Activated T-cell treated with anti-CD3 and anti-CD28 coated beads for 4 hours (primary cell): ENCODE results near the gene GIT2.
"Not testable (repeated sequence)": the region's sequence is repeated elsewhere in the genome, so short reads cannot be mapped to it uniquely, and the experiment has no call there.

ENCODE experiments used
- DNase-seq: peaks from one replicate; pipeline ENCODE4 v3.0.0-alpha.2; 2020

Gene GIT2

GRCh38 chr12:110005319-110005973, 9.3 kb upstream of the GIT2 start:
- DNase-seq, result no peak

GRCh38 chr12:110004598-110004997, 8.4 kb upstream of the GIT2 start:
- no peak for DNase-seq

- DNase-seq, result no peak
Measured at GRCh38 chr12:110002676-110003515, 6.7 kb upstream of the GIT2 start.

- no peak for DNase-seq
Measured at GRCh38 chr12:110001596-110001995, 5.4 kb upstream of the GIT2 start.

- DNase-seq, result no peak
Measured at GRCh38 chr12:109999983-110000505, 3.9 kb upstream of the GIT2 start.

- DNase-seq, result no peak
Measured at GRCh38 chr12:109999649-109999971, 3.4 kb upstream of the GIT2 start.

GRCh38 chr12:109998904-109999648, 2.9 kb upstream of the GIT2 start, which contains the start of gene ANKRD13A:
ANKRD13A (plus strand) TSS chr12:109999430; CDS start chr12:109999689, 259 bp downstream.
- peak; percentile 73 for DNase-seq

- DNase-seq, result no peak
Measured at GRCh38 chr12:109998241-109998903, 2.2 kb upstream of the GIT2 start.

GRCh38 chr12:109997393-109997792, 1.2 kb upstream of the GIT2 start:
- no peak for DNase-seq

GRCh38 chr12:109996483-109996853, 300 bp upstream of the GIT2 start:
- no peak for DNase-seq

GRCh38 chr12:109995361-109995685, 845 bp downstream of the GIT2 start:
- no peak for DNase-seq

- no peak for DNase-seq
Measured at GRCh38 chr12:109994401-109995175, 1.6 kb downstream of the GIT2 start.

GRCh38 chr12:109993091-109993490, 3.1 kb downstream of the GIT2 start:
- DNase-seq, result no peak

- DNase-seq, result no peak
Measured at GRCh38 chr12:109991586-109991985, 4.6 kb downstream of the GIT2 start.

- DNase-seq, result no peak
Measured at GRCh38 chr12:109989380-109989779, 6.8 kb downstream of the GIT2 start.

- no peak for DNase-seq
Measured at GRCh38 chr12:109988903-109989302, 7.3 kb downstream of the GIT2 start.

- DNase-seq, result no peak
Measured at GRCh38 chr12:109988274-109988673, 7.9 kb downstream of the GIT2 start.

GRCh38 chr12:109987615-109988014, 8.6 kb downstream of the GIT2 start:
- no peak for DNase-seq

GRCh38 chr12:109986236-109986635, 9.9 kb downstream of the GIT2 start:
- DNase-seq, result not testable (repeated sequence)

- no peak for DNase-seq
Measured at GRCh38 chr12:109983432-109984142, 12.6 kb downstream of the GIT2 start.

GRCh38 chr12:109982210-109982609, 14.0 kb downstream of the GIT2 start:
- no peak for DNase-seq

GRCh38 chr12:109981311-109981710, 14.9 kb downstream of the GIT2 start:
- peak; percentile 32 for DNase-seq
